Measurements from ENCODE around the gene POFUT2. TPM values are rescaled to one million over a fixed set of nuclear protein-coding genes. Genes with fewer than 3 reads are reported as not detected.
A peak's percentile ranks its signal among the peaks of the same experiment; 100 is the strongest.

POFUT2 gene
- total and polyA plus RNA-seq, 9 donors = 25.7 to 52.9 (median 40.1) TPM

- WGBS, 3 donors = 92 to 94% (median 94%) methylated on average over 6 of the region's 6 CpGs
- intact Hi-C loops (cut with DNase I) = no loop called here
- no peaks in the 10 kb centered on the region for H3K9me3 ChIP-seq
- no peak overlapping the region for H3K4me3 ChIP-seq
- no peak overlapping the region for H3K27ac ChIP-seq
- no peaks in the 10 kb centered on the region for H3K27me3 ChIP-seq
- peaks cover 4% of the 10 kb centered on the region for H3K4me1 ChIP-seq (ENCODE audit: insufficient read depth)
- DNase-seq = no peak
- no peaks in the 10 kb centered on the region for H3K36me3 ChIP-seq
- no peak for TF ChIP-seq POLR2A (IDR thresholded peaks at IDR 0.05)
- no peak for TF ChIP-seq CTCF (IDR thresholded peaks at IDR 0.05)
- no peak for TF ChIP-seq EP300 (IDR thresholded peaks at IDR 0.05)
Observed at GRCh38 chr21:45249626-45250025, 38.1 kb downstream of the POFUT2 start.

- no peaks in the 10 kb centered on the region for H3K9me3 ChIP-seq
- DNase-seq = peak in 1 of 5 donors; percentile 24
- H3K36me3 ChIP-seq = no peaks in the 10 kb centered on the region
- no peak overlapping the region for H3K27ac ChIP-seq
- 23 to 31% (median 26%) methylated on average over 14 of the region's 14 CpGs for WGBS, 3 donors
- TF ChIP-seq POLR2A (IDR thresholded peaks at IDR 0.05) (no peak), EP300 (IDR thresholded peaks at IDR 0.05) (no peak), CTCF (IDR thresholded peaks at IDR 0.05) (no peak)
- H3K4me1 ChIP-seq (ENCODE audit: insufficient read depth) = peaks cover 4% of the 10 kb centered on the region
- H3K27me3 ChIP-seq = no peaks in the 10 kb centered on the region
- H3K4me3 ChIP-seq = peak overlapping the region; percentile 14
- intact Hi-C loops (cut with DNase I) = no loop called here
Observed at GRCh38 chr21:45248893-45249381, 38.8 kb downstream of the POFUT2 start.

- TF ChIP-seq POLR2A (IDR thresholded peaks at IDR 0.05) (no peak), EP300 (IDR thresholded peaks at IDR 0.05) (no peak), CTCF (IDR thresholded peaks at IDR 0.05) (no peak)
- Histone ChIP-seq H3K27ac (no peak overlapping the region), H3K4me1 (ENCODE audit: insufficient read depth) (peaks cover 4% of the 10 kb centered on the region), H3K27me3 (no peaks in the 10 kb centered on the region), H3K36me3 (no peaks in the 10 kb centered on the region), H3K9me3 (no peaks in the 10 kb centered on the region), H3K4me3 (peak overlapping the region; percentile 14)
- 37 to 48% (median 39%) methylated on average over 13 of the region's 13 CpGs for WGBS, 3 donors
- intact Hi-C loops (cut with DNase I) = no loop called here
- no peak for DNase-seq
Observed at GRCh38 chr21:45248301-45248892, 39.3 kb downstream of the POFUT2 start.

- DNase-seq = no peak
- WGBS, 3 donors = 75 to 82% (median 77%) methylated on average over 20 of the region's 20 CpGs
- Histone ChIP-seq H3K36me3 (no peaks in the 10 kb centered on the region), H3K27ac (no peak overlapping the region), H3K27me3 (no peaks in the 10 kb centered on the region), H3K4me3 (no peak overlapping the region), H3K9me3 (peaks cover 0 to 1% of the 10 kb centered on the region in 2 donors), H3K4me1 (ENCODE audit: insufficient read depth) (peaks cover 4% of the 10 kb centered on the region)
- intact Hi-C loops (cut with DNase I) = no loop called here
- TF ChIP-seq POLR2A (IDR thresholded peaks at IDR 0.05) = no peak
- no peak for TF ChIP-seq EP300 (IDR thresholded peaks at IDR 0.05)
- no peak for TF ChIP-seq CTCF (IDR thresholded peaks at IDR 0.05)
Observed at GRCh38 chr21:45246386-45247320, 41.0 kb downstream of the POFUT2 start.

All from ovary (tissue), 9 donors.